ENCODE measurements around the gene JAKMIP2.
"Not testable (repeated sequence)": the region's sequence is repeated elsewhere in the genome, so short reads cannot be mapped to it uniquely, and the experiment has no call there.

The JAKMIP2 gene

GRCh38 chr5:147782110-147783028 lies at the start of gene JAKMIP2:
Gene JAKMIP2 (minus strand): TSS chr5:147782728. CDS start chr5:147671806, 110,922 bp downstream.
- peak; percentile 61 for DNase-seq (ENCODE audit: low read depth)

DNA sequence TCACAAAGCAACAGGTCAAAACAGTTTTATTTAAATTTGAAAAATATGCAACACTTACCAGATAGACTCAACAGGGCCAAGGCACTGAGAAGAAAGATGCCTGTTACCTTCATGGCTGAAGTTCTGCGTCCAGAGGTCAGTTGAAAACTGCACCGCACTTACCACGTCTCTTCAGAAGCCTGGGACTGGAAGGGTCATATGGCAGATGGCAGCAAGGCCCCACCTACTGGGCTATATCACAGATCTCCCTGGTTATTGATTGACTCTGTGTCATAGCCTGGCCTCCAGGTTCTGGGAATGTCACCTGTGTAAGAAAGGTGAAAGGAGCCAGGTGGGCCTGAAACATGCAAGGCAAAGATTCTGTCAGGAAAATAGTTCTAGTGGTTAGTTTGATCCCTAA lies 48.9 kb upstream of the JAKMIP2 start, which contains the start of gene SPINK1:
Gene SPINK1 (minus strand): TSS at position 207 of the 400 bp plus-strand sequence. CDS start 94 bp downstream, at position 113.
- DNase-seq (ENCODE audit: low read depth), result no peak

DNA sequence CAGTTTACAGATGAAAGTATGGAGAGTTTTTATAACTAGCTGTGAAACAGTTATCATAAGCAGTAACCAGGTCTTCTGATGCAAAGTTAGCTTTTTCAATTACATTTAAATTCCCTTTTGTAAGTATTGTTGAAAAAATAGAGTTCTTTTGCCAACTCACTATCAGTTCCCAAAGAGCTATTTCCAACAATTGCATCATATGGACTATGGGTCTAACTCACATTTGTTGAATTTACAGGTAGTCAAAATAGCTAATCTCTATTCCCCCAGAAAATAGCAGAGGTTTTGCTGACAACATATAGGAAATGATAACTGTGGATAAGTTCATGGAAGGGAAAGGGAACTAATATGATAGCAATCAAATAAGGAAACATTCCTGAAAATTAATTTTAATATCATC lies 47.5 kb upstream of the JAKMIP2 start:
- DNase-seq (ENCODE audit: low read depth), result no peak

GRCh38 chr5:147827017-147827416 lies 44.5 kb upstream of the JAKMIP2 start:
- DNase-seq (ENCODE audit: low read depth), result not testable (repeated sequence)

DNA sequence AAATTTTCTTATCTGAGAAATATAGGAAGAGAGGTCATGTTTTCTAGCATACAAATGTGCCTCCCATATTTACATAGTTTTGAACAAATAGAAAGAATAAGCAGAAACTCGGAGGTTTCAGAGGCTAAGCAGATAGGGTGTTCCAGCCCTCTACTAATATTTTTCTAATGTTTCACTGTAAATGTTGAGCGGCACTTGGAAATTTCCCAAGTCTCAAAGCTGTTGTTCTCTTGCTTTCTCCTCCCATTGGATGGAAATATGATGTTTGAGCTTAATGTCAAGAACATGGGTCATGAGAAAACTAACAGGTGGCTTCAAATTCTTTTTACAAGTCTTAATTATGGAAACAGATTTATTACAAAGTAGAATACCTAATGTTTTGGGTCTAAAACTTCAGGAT lies 43.8 kb upstream of the JAKMIP2 start:
- DNase-seq (ENCODE audit: low read depth), result no peak

- DNase-seq (ENCODE audit: low read depth), result peak; percentile 62
Measured at GRCh38 chr5:147822686-147823491, 40.4 kb upstream of the JAKMIP2 start.

GRCh38 chr5:147822222-147822621 lies 39.7 kb upstream of the JAKMIP2 start:
- DNase-seq (ENCODE audit: low read depth), result not testable (repeated sequence)

GRCh38 chr5:147821766-147822165 lies 39.2 kb upstream of the JAKMIP2 start:
- DNase-seq (ENCODE audit: low read depth), result no peak

GRCh38 chr5:147819261-147819770 lies 36.8 kb upstream of the JAKMIP2 start:
- DNase-seq (ENCODE audit: low read depth), result no peak

GRCh38 chr5:147818290-147818689 lies 35.8 kb upstream of the JAKMIP2 start:
- DNase-seq (ENCODE audit: low read depth), result no peak

DNA sequence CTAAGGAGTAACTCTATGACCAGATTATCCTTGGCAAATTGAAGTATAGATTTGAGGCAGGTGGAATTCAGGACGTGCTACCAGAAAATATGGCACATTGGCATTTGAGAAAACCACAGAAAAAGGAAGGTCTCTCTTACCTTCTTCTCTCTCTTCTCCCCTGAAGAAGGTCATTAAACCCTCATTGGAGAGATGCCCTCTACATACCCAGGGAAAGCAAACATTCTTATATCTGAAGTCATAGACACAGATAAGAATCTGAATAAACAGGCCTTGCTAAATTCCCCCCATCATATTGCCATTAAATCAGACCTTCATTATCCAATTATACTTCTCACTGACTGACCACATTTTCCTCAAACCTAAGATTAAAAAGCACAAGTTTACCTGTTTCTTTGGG lies 31.2 kb upstream of the JAKMIP2 start:
- no peak for DNase-seq (ENCODE audit: low read depth)

- no peak for DNase-seq (ENCODE audit: low read depth)
Measured at GRCh38 chr5:147809830-147810666, 27.5 kb upstream of the JAKMIP2 start.

DNA sequence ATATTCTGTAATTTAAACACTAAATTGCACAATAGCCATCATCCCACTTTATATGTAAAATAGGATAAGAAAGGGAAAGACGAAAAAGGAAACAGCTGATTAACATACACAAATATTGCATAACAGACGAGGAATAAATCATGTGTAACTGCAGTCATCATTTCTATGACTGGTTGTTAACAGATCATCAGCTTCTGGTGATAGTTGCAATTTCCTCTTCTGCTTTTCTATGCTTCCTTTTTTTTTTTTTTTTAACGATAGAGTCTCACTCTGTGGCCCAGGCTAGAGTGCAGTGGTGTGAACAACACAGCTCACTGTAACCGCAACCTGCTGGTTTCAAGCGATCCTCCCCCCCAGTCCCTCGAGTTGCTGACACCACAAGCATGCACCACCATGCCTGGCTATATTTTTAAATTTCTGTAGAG lies 22.5 kb upstream of the JAKMIP2 start:
- DNase-seq (ENCODE audit: low read depth), result no peak

GRCh38 chr5:147804334-147804733 lies 21.8 kb upstream of the JAKMIP2 start:
- no peak for DNase-seq (ENCODE audit: low read depth)

DNA sequence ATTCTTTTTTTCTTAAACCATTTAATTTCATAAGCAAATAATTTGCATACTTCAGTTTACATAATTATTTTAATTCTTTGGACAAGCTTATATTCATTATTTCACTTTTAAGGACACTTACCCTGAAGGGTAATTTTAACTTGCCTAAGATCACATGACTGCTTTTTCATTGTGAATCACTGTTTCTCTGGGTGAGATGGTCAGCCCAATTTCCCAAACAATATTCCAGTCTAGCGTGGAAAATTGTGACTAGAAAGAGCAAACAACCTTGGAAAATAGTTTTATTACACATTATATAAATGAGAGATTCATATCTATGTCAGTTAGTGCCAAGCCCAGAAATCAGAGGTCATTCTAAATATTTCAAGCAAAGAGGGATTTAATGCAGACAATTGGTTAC lies 21.4 kb upstream of the JAKMIP2 start:
- no peak for DNase-seq (ENCODE audit: low read depth)

- DNase-seq (ENCODE audit: low read depth), result not testable (repeated sequence)
Measured at GRCh38 chr5:147803161-147803560, 20.6 kb upstream of the JAKMIP2 start.

DNA sequence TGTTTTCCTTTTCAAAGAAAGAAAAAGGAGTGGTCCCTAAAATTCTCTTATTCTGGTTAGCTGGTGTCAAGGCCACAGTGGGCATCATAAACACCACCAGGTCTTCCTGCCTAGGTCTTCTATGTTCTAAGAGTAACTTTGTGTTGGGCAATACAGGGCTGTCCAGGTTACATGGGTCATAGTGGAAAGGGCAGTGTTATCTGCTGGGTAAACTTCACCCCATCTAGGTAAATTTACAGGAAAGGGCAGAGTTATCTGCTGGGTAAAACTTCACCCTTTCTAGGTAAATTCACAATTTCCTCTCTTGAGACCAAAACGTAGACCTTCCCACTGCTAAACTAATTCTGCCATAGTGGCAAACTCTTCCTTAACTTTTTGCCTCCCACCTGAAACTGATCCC lies 18.9 kb upstream of the JAKMIP2 start:
- DNase-seq (ENCODE audit: low read depth), result no peak

DNA sequence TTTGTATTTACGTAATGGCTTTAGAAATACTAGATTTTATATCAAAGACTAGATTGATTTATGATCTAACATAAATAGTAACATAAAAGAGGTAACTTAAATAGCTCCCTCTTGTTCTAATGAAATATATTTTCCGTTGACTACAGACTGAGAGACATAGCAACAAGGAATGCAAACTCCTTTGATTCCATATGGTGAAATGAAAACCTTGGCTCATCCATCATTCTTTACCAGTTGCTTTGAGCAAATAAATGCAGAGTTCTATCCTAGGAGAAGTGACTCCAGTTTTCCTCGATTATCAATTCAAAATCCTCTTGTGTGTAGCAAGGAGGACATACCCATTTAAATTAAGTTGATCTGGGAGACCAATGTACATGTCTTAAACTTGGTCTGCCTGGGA lies 18.0 kb upstream of the JAKMIP2 start:
- no peak for DNase-seq (ENCODE audit: low read depth)

GRCh38 chr5:147796556-147797308 lies 14.2 kb upstream of the JAKMIP2 start:
- no peak for DNase-seq (ENCODE audit: low read depth)

DNA sequence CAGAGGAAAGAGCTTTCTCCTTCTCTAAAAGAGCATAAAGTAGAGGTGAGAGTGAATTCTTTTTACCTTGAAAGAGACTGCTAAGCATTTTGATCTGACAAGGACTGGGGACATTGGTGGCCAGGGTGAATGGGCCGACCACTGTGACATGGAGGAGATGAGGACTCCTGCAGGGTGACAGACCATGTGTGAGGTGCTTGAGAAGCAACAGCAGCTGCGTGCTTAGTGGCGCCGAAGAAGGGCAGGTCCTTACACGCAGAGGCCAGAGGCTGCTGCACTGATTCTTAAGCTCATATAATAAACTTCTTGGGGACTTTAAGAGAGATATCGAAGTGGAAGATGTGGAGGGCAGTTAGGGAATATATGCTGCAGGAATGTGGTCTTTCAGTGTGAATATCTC lies 8.7 kb upstream of the JAKMIP2 start:
- DNase-seq (ENCODE audit: low read depth), result no peak

DNA sequence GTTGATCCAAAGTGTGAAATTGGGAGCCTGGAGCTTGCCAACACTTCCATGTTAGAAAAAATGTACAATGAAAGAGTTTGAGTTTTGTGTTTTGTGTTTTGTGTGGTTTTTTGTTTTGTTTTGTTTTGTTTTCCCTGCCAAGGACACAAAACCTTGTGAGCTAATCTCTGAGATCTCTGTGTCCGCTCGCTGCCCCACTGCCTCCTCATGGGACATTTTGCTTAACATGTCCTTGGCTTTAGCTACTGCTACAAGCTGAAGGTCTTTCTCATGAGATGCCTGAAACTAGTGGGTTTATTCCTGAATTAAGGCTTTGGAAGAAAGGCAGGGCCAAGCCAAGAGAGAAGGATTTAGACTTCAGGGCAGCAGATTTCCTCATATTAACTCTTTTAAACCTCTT lies 7.3 kb upstream of the JAKMIP2 start:
- no peak for DNase-seq (ENCODE audit: low read depth)
